Esophagus muscularis mucosa (tissue), 4 donors: ENCODE results near the gene COX17.

Source experiments
- EP300 ChIP-seq: sonication (generic); formaldehyde crosslinking; IDR thresholded peaks from one replicate; pipeline ENCODE4 v1.6.1; 2017; ENCODE audit warnings: antibody characterized with exemption
- POLR2A ChIP-seq: fragments of 450-650 bp; IDR thresholded peaks from one replicate; pipeline ENCODE4 v1.6.1; 2017; ENCODE audit warnings: antibody characterized with exemption, moderate library complexity, mild to moderate bottlenecking, low read depth
- POLR2AphosphoS5 ChIP-seq, 2 donors: sonication (generic); formaldehyde crosslinking; IDR thresholded peaks; one replicate each; pipeline ENCODE4 v1.6.1; 2017; ENCODE audit warnings: antibody characterized with exemption in 2 of 2
- TF ChIP-seq, protein P1 (sequence below), 3 experiments: fragments of 200-600 bp in 2 of 3; fragments of 450-650 bp in 1 of 3; sonication (generic) in 2 of 3; IDR thresholded peaks; one replicate each; pipeline ENCODE4 v1.5.1; 2017 to 2019; ENCODE audit warnings: antibody characterized with exemption in 3 of 3, mild to moderate bottlenecking in 2 of 3, moderate library complexity in 1 of 3

DNA sequence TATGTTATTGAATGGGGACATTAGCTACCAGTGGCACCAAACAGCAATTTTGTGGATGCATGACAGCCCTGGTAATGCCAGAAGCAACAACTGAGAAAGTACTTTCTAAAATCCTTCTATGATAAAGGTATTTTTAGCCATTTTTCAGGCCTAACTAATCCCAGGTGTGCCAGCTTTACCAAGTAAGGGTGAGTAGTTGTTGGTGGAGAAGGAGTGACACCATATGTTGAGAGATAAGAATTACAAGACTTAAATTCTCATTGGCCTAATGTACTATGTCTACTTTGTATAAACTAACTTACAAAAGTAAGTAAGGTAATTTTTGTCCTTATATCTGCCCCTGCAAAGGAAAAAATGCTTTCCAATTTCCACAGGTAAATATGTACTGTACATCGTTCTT lies 4.1 kb upstream of the COX17 start:
- TF ChIP-seq, protein P1, sequence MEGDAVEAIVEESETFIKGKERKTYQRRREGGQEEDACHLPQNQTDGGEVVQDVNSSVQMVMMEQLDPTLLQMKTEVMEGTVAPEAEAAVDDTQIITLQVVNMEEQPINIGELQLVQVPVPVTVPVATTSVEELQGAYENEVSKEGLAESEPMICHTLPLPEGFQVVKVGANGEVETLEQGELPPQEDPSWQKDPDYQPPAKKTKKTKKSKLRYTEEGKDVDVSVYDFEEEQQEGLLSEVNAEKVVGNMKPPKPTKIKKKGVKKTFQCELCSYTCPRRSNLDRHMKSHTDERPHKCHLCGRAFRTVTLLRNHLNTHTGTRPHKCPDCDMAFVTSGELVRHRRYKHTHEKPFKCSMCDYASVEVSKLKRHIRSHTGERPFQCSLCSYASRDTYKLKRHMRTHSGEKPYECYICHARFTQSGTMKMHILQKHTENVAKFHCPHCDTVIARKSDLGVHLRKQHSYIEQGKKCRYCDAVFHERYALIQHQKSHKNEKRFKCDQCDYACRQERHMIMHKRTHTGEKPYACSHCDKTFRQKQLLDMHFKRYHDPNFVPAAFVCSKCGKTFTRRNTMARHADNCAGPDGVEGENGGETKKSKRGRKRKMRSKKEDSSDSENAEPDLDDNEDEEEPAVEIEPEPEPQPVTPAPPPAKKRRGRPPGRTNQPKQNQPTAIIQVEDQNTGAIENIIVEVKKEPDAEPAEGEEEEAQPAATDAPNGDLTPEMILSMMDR (IDR thresholded peaks at IDR 0.05): peak; percentile 41 to 55 (median 46)
- TF ChIP-seq POLR2A: no peak
- no peak for TF ChIP-seq EP300
- no peak for TF ChIP-seq POLR2AphosphoS5 (IDR thresholded peaks at IDR 0.05)
